NCI-H2107 treated with DMSO at 0.1 percent for 48 hours (cell line): Measurements from ENCODE around the gene TMEM115.
"Not testable (repeated sequence)": the region's sequence is repeated elsewhere in the genome, so short reads cannot be mapped to it uniquely, and the experiment has no call there.

ENCODE experiments used
- DNase-seq: peaks from one replicate; lab custom pipeline; 2025; ENCODE audit not compliant: unreplicated experiment; lab: John Stamatoyannopoulos, UW

The TMEM115 gene

DNA sequence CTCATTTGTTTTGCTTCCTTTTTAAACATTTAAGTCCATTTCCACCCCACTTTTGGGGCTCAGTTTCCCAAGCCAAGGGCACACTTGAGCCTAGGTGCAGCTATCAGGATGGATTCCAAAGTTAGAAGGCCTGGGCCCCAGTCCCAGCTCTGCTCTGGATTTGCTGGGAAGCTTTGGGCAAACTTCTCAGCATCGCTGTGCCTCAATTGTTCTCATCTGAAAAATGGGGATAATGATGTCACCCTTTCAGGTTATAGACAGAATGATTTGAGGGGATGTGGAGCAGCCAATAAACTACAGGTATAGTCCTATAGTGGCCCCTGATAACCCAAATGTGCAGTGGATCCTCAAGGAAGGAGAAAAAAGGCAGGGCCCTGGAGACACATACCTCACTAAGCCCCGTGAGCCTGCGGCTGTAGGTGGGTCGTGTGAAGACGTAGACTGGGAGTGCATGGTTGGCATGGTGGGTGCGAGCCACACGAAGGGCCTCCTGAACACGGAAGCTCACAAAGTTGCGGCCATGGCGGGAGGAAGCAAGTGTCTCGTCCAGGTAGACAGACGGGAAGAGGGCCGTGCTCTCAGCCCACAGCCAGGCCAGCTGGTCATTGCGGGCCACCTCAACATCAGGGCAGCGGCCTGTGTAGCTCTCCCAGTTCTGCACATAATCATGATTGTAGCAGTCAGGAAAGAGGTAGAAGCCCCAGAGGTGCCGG is 40.0 kb downstream of the TMEM115 start:
- no peak for DNase-seq

DNA sequence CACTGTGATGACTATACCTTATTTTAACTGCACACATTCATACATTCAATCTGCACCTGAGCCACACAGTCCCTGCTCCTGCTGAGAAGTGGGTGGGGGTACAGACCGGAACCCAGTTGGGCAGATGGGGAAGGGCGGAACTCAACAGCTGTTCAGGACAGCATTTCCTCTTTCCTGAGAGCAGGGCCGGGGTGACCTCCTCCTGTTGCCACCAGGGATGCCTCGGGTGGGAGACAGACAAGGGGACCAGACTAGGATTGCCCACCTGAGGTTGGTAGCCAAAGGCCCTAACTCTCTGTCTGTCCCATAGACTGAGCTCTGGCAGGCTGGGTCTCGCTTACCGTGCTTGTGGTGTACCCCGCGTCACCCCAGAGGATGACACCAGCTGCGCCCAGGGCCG is 40.7 kb downstream of the TMEM115 start:
- DNase-seq = no peak

DNA sequence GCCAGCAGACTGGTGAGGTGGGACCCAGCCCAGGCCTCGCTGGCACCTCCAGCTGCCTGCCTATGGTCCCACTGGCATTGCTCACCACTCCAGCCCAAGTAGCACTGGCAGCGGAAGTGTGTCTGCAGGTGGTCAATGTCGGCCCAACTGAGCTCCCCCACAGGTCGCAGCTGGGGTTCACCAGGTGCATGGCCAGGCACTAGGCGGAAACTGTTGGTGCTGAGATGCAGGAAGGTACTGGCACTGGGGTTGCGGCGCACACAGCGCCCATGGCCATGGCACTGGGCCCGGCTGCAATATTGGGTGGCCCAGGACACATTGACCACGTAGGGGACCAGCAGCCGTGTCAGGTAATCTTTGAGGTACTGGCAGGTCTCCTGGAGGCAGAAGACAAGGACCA is 41.2 kb downstream of the TMEM115 start:
- DNase-seq = no peak

GRCh38 chr3:50317300-50317699 is 42.0 kb downstream of the TMEM115 start:
- no peak for DNase-seq

GRCh38 chr3:50316657-50317242 is 42.6 kb downstream of the TMEM115 start:
- no peak for DNase-seq

DNA sequence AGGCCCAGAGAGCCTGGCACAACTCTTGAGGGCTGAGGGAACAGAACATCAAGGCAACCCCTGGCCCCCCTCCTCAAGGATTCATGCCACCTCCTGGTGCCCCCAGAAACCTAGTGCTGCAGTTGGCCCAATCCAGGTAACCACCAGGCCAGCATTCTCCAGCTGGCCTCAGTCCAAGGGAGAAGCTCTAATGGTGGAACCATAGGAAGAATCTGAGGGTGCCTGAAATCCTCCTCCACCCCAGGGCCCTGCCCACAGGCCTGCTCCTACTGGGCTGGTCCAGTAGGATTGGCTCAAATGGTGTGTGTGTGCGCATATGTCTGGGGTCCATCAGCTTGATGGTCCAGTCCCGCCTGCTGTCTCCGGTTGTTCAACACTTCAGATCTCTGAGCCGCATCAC is 44.5 kb downstream of the TMEM115 start:
- no peak for DNase-seq

DNA sequence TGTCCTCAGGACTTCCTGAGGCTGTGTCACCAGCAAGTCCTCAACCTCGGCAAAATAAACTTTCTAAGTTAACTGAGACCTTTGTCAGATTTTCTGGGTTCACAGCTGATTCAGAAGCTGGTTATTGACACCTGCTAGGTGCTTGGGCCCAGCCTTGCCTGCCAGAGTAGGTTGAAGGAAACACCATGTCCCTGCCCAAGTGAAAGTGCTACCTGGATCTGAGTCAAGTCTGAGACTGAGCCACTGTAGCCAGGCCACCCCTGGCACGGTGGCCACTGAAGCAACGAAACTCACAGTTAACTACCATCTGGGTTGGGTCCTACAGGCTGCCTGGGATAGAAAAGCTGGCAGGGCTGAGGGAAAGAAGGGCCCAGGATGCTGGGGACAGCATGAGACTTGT is 45.0 kb downstream of the TMEM115 start:
- DNase-seq = no peak

DNA sequence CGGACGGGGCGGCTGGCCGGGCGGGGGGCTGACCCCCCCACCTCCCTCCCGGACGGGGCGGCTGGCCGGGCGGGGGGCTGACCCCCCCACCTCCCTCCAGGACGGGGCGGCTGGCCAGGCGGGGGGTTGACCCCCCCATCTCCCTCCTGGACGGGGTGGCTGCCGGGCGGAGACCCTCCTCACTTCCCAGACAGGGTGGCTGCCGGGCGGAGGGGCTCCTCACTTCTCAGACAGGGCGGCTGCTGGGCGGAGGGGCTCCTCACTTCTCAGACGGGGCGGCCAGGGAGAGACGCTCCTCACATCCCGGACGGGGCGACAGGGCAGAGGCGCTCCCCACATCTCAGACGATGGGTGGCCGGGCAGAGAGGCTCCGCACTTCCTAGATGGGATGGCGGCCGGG is 47.3 kb downstream of the TMEM115 start:
- not testable (repeated sequence) for DNase-seq
